Natural killer cell (primary cell): ENCODE results near the gene RPS6KA5. TPM values are rescaled to one million over a fixed set of nuclear protein-coding genes. Genes with fewer than 3 reads are reported as not detected.
"Not testable (repeated sequence)": the region's sequence is repeated elsewhere in the genome, so short reads cannot be mapped to it uniquely, and the experiment has no call there.

ENCODE experiments used
- ATAC-seq, 3 donors: fragments of 150-1000 bp in 2 of 3; fragments of 200-7000 bp in 1 of 3; cut with Tn5 transposase; 1 replicate in 1 of 3; 2 replicates in 2 of 3; pipeline ENCODE4 v1.10.0; 2021; ENCODE audit warnings: mild to moderate bottlenecking in 2 of 3, moderate library complexity in 2 of 3
- DNase-seq, 2 donors: peaks; one replicate each; pipeline versions ENCODE4 v3.0.0 to v3.0.0-alpha.2; 2013 to 2021; ENCODE audit warnings: mixed read lengths in 1 of 2
- H3K27ac ChIP-seq: one replicate; pipeline ENCODE4 v1.5.1; 2013; ENCODE audit warnings: mild to moderate bottlenecking, low read length
- H3K27me3 ChIP-seq: one replicate; pipeline ENCODE4 v1.6.1; 2013; ENCODE audit warnings: low read length; ENCODE audit not compliant: control insufficient read depth, insufficient read depth
- H3K36me3 ChIP-seq: one replicate; pipeline ENCODE4 v1.6.1; 2013; ENCODE audit warnings: low read length; ENCODE audit not compliant: control insufficient read depth, insufficient read depth
- H3K4me1 ChIP-seq: one replicate; pipeline ENCODE4 v1.6.1; 2013; ENCODE audit warnings: low read length; ENCODE audit not compliant: control insufficient read depth, insufficient read depth
- H3K4me3 ChIP-seq: one replicate; pipeline ENCODE4 v1.5.1; 2013; ENCODE audit warnings: low read length
- H3K9me3 ChIP-seq: one replicate; pipeline ENCODE4 v1.6.1; 2013; ENCODE audit warnings: low read length; ENCODE audit not compliant: control insufficient read depth, insufficient read depth
- H3K27ac Mint-ChIP-seq, 2 donors: one replicate each; pipeline ENCODE4 v1.8.0; 2022; ENCODE audit warnings: mild to moderate bottlenecking in 2 of 2, mixed read lengths in 2 of 2, moderate library complexity in 1 of 2
- H3K27me3 Mint-ChIP-seq, 2 donors: one replicate each; pipeline ENCODE4 v1.8.0; 2022; ENCODE audit warnings: low read depth in 2 of 2, mixed read lengths in 2 of 2
- H3K36me3 Mint-ChIP-seq: one replicate; pipeline ENCODE4 v1.8.0; 2022; ENCODE audit warnings: mixed read lengths
- H3K4me1 Mint-ChIP-seq, 2 donors: one replicate each; pipeline ENCODE4 v1.8.0; 2022; ENCODE audit warnings: mixed read lengths in 2 of 2
- H3K4me3 Mint-ChIP-seq: one replicate; pipeline ENCODE4 v1.8.0; 2022; ENCODE audit warnings: mild to moderate bottlenecking, moderate library complexity, mixed read lengths
- H3K9me3 Mint-ChIP-seq, 2 donors: one replicate each; pipeline ENCODE4 v1.8.0; 2022; ENCODE audit warnings: mixed read lengths in 2 of 2
- CTCF ChIP-seq: fragments of 200-600 bp; IDR thresholded peaks from one replicate; pipeline ENCODE4 v1.8.0; 2022; ENCODE audit warnings: antibody characterized with exemption
- WGBS: methylation state at CpG from one replicate; pipeline ENCODE4 v1.1.7; 2013; ENCODE audit warnings: missing lambda C conversion rate; ENCODE audit not compliant: insufficient coverage; 5-methylcytosine and 5-hydroxymethylcytosine counted together
- intact Hi-C: fragments of 100-400 bp; cut with micrococcal nuclease; formaldehyde crosslinking; loops from one replicate; pipeline ENCODE4 v1.14.2; 2022
- total RNA-seq, 4 donors: library from RNA; stranded (reverse); fragments of 120-200 nt in 1 of 4; gene quantifications; one replicate each; pipeline versions ENCODE4 v1.2.3 to v1.2.4, GENCODE V29; 2013 to 2022

Gene RPS6KA5
- total RNA-seq, 3 donors from 2014 or later (not counting 1 experiment from before 2014, with no cell fraction given) = 24.1 to 28.5 (median 27.9) TPM

- no peak overlapping the region for H3K4me3 ChIP-seq
- no peak overlapping the region for H3K27ac Mint-ChIP-seq
- peaks cover 22% of the 10 kb centered on the region for H3K36me3 Mint-ChIP-seq
- H3K27me3 ChIP-seq = no peaks in the 10 kb centered on the region
- peaks cover 4% of the 10 kb centered on the region for H3K36me3 ChIP-seq
- TF ChIP-seq CTCF = no peak
- H3K4me3 Mint-ChIP-seq = no peak overlapping the region
- DNase-seq (no peak), ATAC-seq (no peak)
- peaks cover 16% of the 10 kb centered on the region for H3K9me3 ChIP-seq
- intact Hi-C loops = no loop called here
- WGBS = no CpG with 5 or more reads among the region's 2 CpGs
- no peaks in the 10 kb centered on the region for H3K27me3 Mint-ChIP-seq
- no peaks in the 10 kb centered on the region for H3K4me1 ChIP-seq
- H3K9me3 Mint-ChIP-seq = peaks cover 5 to 14% of the 10 kb centered on the region in 2 donors
- H3K4me1 Mint-ChIP-seq = peaks cover 0 to 12% of the 10 kb centered on the region in 2 donors
- H3K27ac ChIP-seq = no peak overlapping the region
Measured at GRCh38 chr14:90941706-90942105, 118.7 kb downstream of the RPS6KA5 start.

- ATAC-seq (no peak), DNase-seq (no peak)
- Histone ChIP-seq H3K9me3 (peaks cover 16% of the 10 kb centered on the region), H3K4me3 (no peak overlapping the region), H3K36me3 (peaks cover 4% of the 10 kb centered on the region), H3K27me3 (no peaks in the 10 kb centered on the region), H3K27ac (no peak overlapping the region), H3K4me1 (no peaks in the 10 kb centered on the region)
- intact Hi-C loops = no loop called here
- 97% methylated on average over 5 of the region's 5 CpGs for WGBS
- Mint-ChIP-seq H3K27ac (no peak overlapping the region), H3K36me3 (peaks cover 22% of the 10 kb centered on the region), H3K4me3 (no peak overlapping the region), H3K9me3 (peaks cover 5 to 14% of the 10 kb centered on the region in 2 donors), H3K27me3 (no peaks in the 10 kb centered on the region), H3K4me1 (peaks cover 0 to 8% of the 10 kb centered on the region in 2 donors)
- TF ChIP-seq CTCF = no peak
Measured at GRCh38 chr14:90940318-90940962, 120.0 kb downstream of the RPS6KA5 start.

GRCh38 chr14:90939252-90939795, 121.1 kb downstream of the RPS6KA5 start:
- not testable (repeated sequence) for H3K4me1 ChIP-seq

GRCh38 chr14:90938615-90939014, 121.8 kb downstream of the RPS6KA5 start:
- intact Hi-C loops = no loop called here
- peak overlapping the region in 1 of 2 donors; percentile 52 for H3K27ac Mint-ChIP-seq

More at GRCh38 chr14:90939252-90939795, 121.1 kb downstream of the RPS6KA5 start:
- Mint-ChIP-seq H3K4me1 (peaks cover 5 to 13% of the 10 kb centered on the region in 2 donors), H3K36me3 (peaks cover 22% of the 10 kb centered on the region), H3K9me3 (peaks cover 5 to 14% of the 10 kb centered on the region in 2 donors), H3K27ac (peak overlapping the region in 1 of 2 donors; percentile 52)
- H3K4me3 ChIP-seq, ATAC-seq, DNase-seq, H3K4me3 Mint-ChIP-seq, H3K27me3 ChIP-seq, H3K36me3 ChIP-seq, intact Hi-C loops, H3K27ac ChIP-seq, H3K27me3 Mint-ChIP-seq: not testable (repeated sequence)
- peaks cover 16% of the 10 kb centered on the region for H3K9me3 ChIP-seq
- WGBS = 100% methylated on average over 1 of the region's 4 CpGs

More at GRCh38 chr14:90938615-90939014, 121.8 kb downstream of the RPS6KA5 start:
- no peaks in the 10 kb centered on the region for H3K4me1 ChIP-seq
- TF ChIP-seq CTCF = no peak
- Mint-ChIP-seq H3K27me3 (no peaks in the 10 kb centered on the region), H3K4me1 (peaks cover 5 to 13% of the 10 kb centered on the region in 2 donors), H3K9me3 (peaks cover 5 to 14% of the 10 kb centered on the region in 2 donors), H3K36me3 (peaks cover 22% of the 10 kb centered on the region), H3K4me3 (no peak overlapping the region)
- no peak overlapping the region for H3K4me3 ChIP-seq
- no peak overlapping the region for H3K27ac ChIP-seq
- no peaks in the 10 kb centered on the region for H3K27me3 ChIP-seq
- 79% methylated on average over 2 of the region's 2 CpGs for WGBS
- ATAC-seq (no peak), DNase-seq (no peak)
- peaks cover 4% of the 10 kb centered on the region for H3K36me3 ChIP-seq
- H3K9me3 ChIP-seq = peaks cover 16% of the 10 kb centered on the region
